Globus pallidus (tissue), 1 donor: ENCODE data around the gene SRPK2.
"Not testable (repeated sequence)": the region's sequence is repeated elsewhere in the genome, so short reads cannot be mapped to it uniquely, and the experiment has no call there.

ENCODE experiments used
- DNase-seq: peaks from one replicate; pipeline ENCODE4 v3.0.0-alpha.2; 2015; ENCODE audit warnings: low spot score

SRPK2 gene

GRCh38 chr7:105304040-105304895 is 84.5 kb downstream of the SRPK2 start:
- peak; percentile 95 for DNase-seq

GRCh38 chr7:105300587-105300986 is 88.1 kb downstream of the SRPK2 start:
- DNase-seq = not testable (repeated sequence)

GRCh38 chr7:105298439-105298894 is 90.3 kb downstream of the SRPK2 start:
- DNase-seq = no peak

GRCh38 chr7:105297985-105298384 is 90.7 kb downstream of the SRPK2 start:
- DNase-seq = no peak

- no peak for DNase-seq
Measured at GRCh38 chr7:105297309-105297708, 91.4 kb downstream of the SRPK2 start.

DNA sequence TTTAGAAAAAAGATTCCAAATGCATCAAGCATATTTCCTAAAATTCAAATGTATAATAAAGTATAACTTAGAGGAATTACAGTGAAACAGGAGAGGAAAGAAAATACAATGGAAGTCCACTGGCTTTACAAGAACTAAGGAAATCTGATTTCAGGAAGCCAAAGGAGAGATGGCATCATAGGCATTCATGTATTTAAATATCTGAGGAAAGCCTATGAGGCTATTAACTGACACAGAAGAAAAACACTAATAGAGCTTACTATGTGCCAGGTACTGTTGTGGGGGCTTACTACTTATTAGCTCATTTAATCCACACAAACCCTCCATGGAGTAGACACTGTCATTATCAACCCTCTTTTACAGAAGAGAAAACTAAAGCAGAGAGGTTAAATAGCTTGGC is 92.2 kb downstream of the SRPK2 start:
- no peak for DNase-seq

DNA sequence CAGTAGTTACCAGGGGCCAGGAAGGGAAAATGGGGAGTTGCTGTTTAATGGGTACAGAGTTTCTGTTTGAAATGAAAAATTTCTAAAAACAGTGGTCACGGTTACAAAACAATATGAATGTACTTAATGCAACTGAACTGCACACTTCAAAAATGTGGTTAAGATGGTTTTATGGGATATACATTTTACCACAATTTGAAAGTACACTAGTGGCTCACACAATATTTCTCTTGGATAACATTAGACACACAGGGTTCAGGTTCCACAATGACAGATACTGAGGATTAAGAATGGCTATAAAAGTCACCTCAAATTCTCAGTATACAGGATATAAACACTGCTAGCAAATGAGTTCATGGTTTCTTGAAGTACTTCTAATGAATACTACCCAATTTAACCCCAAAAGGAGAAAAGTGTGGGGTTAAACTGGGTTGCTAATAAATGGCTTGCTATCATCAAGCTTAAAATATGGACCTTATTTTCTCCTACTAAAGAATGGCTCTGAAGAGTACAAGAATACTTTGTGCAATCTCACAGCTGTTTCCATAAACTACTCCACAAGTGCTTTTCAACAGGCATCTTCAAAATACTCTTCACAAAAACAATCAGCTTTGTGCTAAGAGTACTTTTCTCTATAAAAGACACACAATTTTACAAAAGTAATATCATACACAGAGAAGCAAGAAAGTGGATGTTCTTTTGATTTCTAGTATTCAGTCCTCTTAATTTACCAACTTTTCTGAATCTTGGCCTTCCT is 92.9 kb downstream of the SRPK2 start:
- DNase-seq = no peak

DNA sequence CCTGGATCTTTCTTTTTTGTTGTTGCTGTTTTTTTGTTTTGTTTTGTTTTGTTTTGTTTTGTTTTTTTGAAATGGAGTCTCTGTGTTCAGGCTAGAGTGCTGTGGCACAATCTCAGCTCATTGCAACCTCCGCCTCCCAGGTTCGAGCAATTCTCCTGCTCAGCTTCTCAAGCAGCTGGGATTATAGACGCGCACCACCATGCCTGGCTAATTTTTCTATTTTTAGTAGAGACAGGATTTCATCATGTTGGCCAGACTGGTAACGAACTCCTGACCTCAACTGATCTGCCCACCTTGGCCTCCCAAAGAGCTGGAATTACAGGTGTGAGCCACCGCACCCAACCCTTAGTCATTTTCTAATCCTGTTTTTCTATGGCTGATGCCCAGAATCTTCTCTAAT is 94.2 kb downstream of the SRPK2 start:
- DNase-seq = not testable (repeated sequence)

GRCh38 chr7:105289704-105290103 is 99.0 kb downstream of the SRPK2 start:
- DNase-seq = no peak

DNA sequence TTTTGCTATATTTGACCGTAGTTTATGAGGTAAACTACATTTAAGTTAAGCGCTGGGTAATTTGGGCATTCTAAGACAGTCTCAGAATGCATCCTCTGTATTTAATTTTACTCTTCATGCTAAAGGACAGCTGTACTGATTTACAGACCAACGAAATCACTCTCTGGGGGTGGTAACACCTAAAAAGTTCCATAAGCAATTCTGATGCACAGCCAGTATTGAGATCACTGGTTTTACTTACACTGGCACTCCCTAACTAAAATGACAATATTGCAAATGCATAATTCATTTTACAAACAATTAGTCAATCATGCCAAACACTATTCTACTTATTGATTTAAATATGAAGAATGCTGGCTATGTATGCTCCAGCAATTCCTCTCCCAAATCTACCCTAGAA is 102.3 kb downstream of the SRPK2 start:
- no peak for DNase-seq

GRCh38 chr7:105285118-105285874 is 103.4 kb downstream of the SRPK2 start:
- DNase-seq = peak; percentile 71

- no peak for DNase-seq
Measured at GRCh38 chr7:105284014-105284413, 104.7 kb downstream of the SRPK2 start.

DNA sequence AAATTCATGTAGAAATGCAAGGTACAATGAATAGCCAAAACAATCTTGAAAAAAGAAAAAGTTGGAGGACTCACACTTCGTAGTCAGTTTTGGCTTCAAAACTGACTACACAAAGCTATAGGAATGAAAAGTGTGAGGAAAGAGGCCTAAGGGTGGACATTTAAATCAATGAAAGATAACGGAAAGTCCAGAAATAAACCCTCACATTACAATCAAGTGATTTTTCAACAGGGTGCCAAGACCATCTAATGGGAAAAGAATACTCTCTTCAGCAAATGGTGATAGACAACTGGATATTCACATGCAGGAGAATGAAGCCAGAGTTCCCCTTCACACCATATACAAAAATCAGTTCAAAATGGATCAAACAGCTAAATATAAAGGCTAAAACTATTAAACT is 106.8 kb downstream of the SRPK2 start:
- DNase-seq = no peak

DNA sequence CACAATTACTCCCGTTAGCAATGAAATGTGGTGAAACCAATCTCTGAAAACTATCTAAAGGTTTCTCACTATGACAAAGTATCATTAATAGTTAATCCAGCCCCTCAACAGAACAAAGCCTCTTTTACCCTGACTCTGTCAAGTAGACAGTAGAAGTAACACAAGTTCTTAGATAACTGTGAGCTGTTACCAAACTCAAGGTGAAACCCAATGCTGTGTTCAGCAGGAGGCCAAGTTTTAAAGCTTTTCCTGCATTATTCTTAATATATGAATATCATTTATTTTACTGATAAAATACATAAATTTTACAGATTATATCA is 109.1 kb downstream of the SRPK2 start:
- no peak for DNase-seq

DNA sequence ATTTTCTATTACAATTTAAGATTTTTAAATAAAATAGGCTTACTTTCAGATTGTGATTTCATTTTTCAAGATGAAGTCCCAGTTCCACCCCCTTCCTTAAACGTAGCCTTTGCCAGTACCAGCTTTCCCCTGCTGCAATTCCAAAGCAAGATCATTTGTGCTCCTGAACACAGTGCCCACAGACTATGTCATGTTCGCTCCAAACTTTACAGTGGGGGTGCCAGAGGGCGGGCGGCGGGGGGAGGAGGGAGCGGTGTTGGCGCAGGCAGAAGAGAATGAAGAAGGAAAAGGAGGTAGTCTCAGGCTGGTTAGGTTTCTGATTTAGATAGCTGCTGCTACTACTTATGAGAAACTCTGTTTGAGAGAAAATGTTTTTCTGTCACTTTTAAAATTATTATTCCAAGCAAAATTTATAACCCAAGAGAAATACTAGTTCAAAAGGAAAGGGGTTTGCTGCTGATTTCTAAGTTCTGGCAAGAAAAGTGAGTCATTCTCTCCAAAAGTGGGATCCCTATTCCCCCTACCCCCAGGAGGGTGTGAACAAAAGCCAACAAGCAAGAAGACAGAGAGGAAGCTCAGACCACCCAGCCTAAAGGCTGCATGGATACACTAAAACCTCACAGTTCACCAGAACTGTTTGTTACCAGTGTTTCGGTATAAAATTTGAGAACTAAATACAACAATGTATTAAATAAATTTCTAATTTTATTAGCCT is 109.6 kb downstream of the SRPK2 start:
- DNase-seq = no peak

DNA sequence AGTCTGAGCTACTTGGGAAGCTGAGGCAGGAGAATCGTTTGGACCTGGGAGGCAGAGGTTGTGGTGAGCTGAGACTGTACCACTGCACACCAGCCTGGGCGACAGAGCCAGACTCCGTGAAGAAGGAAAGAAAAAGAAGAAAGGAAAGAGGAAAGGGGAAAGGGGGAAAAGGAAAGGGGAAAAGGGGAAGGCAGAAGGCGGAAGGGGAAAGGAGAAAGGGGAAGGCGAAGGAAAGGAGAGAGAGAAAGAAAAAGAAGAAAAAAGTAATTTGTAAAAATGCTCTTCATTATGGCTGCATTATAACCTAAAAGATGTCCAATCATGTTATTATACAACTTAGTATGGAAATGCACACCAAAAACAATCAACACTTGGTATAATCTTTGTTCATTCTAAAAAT is 110.2 kb downstream of the SRPK2 start:
- no peak for DNase-seq

- DNase-seq = no peak
Measured at GRCh38 chr7:105277341-105277740, 111.4 kb downstream of the SRPK2 start.

- DNase-seq = no peak
Measured at GRCh38 chr7:105270117-105270516, 118.6 kb downstream of the SRPK2 start.

- peak; percentile 67 for DNase-seq
Measured at GRCh38 chr7:105269397-105269796, 119.3 kb downstream of the SRPK2 start.

DNA sequence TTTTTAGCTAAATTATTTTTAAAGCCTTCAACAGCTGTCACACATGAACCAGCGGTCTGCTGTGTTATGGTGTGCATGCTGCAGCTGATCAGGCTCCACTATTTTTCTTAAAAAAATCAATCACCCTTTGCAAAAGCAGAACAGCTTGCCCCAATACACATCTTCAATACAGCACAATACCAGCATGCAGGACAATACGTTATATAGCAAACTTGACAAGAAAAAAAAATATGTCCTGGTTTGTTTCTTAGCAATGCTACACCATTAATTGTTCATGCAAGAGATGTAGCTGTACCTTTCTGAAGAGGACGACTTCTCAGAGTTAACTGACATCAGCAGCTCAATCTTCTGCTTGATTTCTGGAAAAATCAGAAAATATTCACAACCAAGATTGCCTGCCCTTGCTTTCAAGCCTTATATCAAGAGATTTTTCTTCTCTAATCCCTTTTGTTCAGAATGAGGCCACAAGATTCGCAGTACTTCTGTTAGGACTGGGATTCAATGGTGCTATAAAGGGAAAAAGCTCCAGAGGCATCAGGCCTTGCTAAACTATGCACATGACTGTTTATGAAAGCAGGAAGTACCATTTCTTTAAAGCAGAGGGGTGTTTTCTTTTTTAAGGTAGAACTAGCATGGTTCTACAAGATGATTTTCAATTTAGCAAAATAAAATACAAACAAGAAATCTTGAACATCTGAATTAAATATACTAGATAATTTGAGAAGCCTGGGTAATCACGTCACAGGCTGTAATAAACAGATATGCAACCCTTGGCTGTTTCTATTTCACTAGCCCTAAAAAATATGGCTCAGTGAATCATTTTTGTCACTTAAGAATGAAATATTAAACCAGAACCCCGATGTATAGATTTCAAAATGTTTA is 120.0 kb downstream of the SRPK2 start:
- peak; percentile 86 for DNase-seq

- no peak for DNase-seq
Measured at GRCh38 chr7:105268056-105268455, 120.7 kb downstream of the SRPK2 start.
